SK-N-MC (cell line): ENCODE data around the gene S1PR4.

Source experiments
- EZH2 ChIP-seq: fragments of 200-600 bp; sonication (generic); IDR thresholded peaks from one replicate; pipeline ENCODE4 v1.6.1; 2017; ENCODE audit warnings: antibody characterized with exemption
- POLR2AphosphoS5 ChIP-seq: IDR thresholded peaks from 2 replicates; pipeline ENCODE4 v1.6.1; 2012; ENCODE audit warnings: mild to moderate bottlenecking, low read depth, low read length, borderline replicate concordance

- TF ChIP-seq POLR2AphosphoS5 (no peak), EZH2 (no peak)
Observed at GRCh38 chr19:3225169-3225485, 46.6 kb downstream of the S1PR4 start.
